Tibial nerve (tissue), 4 donors: Measurements from ENCODE around the gene PPFIBP2. TPM values are rescaled to one million over a fixed set of nuclear protein-coding genes. Genes with fewer than 3 reads are reported as not detected.

Source experiments
- DNase-seq, 2 donors: peaks; one replicate each; pipeline ENCODE4 v3.0.0-alpha.2; 2019; ENCODE audit warnings: low spot score in 2 of 2
- H3K27ac ChIP-seq, 4 donors: fragments of 200-600 bp; sonication (generic) in 3 of 4; one replicate each; pipeline ENCODE4 v1.5.1; 2017 to 2019; ENCODE audit warnings: mild to moderate bottlenecking in 1 of 4
- H3K27me3 ChIP-seq, 2 donors: fragments of 200-600 bp; sonication (generic) in 1 of 2; one replicate each; pipeline versions ENCODE4 v1.5.1 to v1.6.0; 2017 to 2019
- H3K36me3 ChIP-seq, 3 donors: fragments of 200-600 bp; sonication (generic); one replicate each; pipeline ENCODE4 v1.5.1; 2018 to 2019
- H3K4me1 ChIP-seq, 4 donors: fragments of 200-600 bp; sonication (generic) in 3 of 4; one replicate each; pipeline ENCODE4 v1.5.1; 2017 to 2019
- H3K4me3 ChIP-seq, 4 donors: fragments of 200-600 bp; sonication (generic) in 3 of 4; one replicate each; pipeline ENCODE4 v1.5.1; 2017 to 2019; ENCODE audit warnings: mild to moderate bottlenecking in 1 of 4, moderate library complexity in 1 of 4
- H3K9me3 ChIP-seq, 4 donors: fragments of 200-600 bp; sonication (generic) in 3 of 4; one replicate each; pipeline ENCODE4 v1.5.1; 2017 to 2019
- CTCF ChIP-seq, 5 experiments: fragments of 200-600 bp in 3 of 5; fragments of 450-650 bp in 2 of 5; sonication (generic) in 3 of 5; IDR thresholded peaks; one replicate each; pipeline ENCODE4 v1.5.1; 2016 to 2019; ENCODE audit warnings: antibody characterized with exemption in 5 of 5, mild to moderate bottlenecking in 3 of 5, moderate library complexity in 2 of 5
- EP300 ChIP-seq, 2 donors: sonication (generic); formaldehyde crosslinking; IDR thresholded peaks; one replicate each; pipeline ENCODE4 v1.6.1; 2017; ENCODE audit warnings: antibody characterized with exemption in 2 of 2, mild to moderate bottlenecking in 1 of 2
- POLR2A ChIP-seq, 2 donors: fragments of 450-650 bp; IDR thresholded peaks; one replicate each; pipeline ENCODE4 v1.6.1; 2017; ENCODE audit warnings: antibody characterized with exemption in 2 of 2, mild to moderate bottlenecking in 2 of 2, moderate library complexity in 2 of 2
- WGBS, 2 donors: methylation state at CpG; one replicate each; pipeline ENCODE4 v1.1.5; 2018; 5-methylcytosine and 5-hydroxymethylcytosine counted together
- total RNA-seq, 4 donors: library from RNA; depleted of rRNA; stranded (reverse); fragments of >200 nt; gene quantifications; one replicate each; pipeline ENCODE4 v1.1.0, GENCODE V29; 2016

Gene PPFIBP2
- total RNA-seq, 4 donors from 2014 or later, result 19.8 to 110 (median 29.2) TPM

- H3K27me3 ChIP-seq, result no peaks in the 10 kb centered on the region
- TF ChIP-seq CTCF (IDR thresholded peaks at IDR 0.05), result no peak
- no peak for TF ChIP-seq EP300 (IDR thresholded peaks at IDR 0.05)
- no peak for TF ChIP-seq POLR2A (IDR thresholded peaks at IDR 0.05)
- WGBS, 2 donors, result 87 to 88% methylated on average over 8 of the region's 8 CpGs
- no peak for DNase-seq
- no peak overlapping the region for H3K4me3 ChIP-seq
- H3K27ac ChIP-seq, result no peak overlapping the region
- H3K9me3 ChIP-seq, result no peaks in the 10 kb centered on the region
- H3K36me3 ChIP-seq, result no peaks in the 10 kb centered on the region
- peaks cover 0 to 18% (median 11%) of the 10 kb centered on the region in 4 donors for H3K4me1 ChIP-seq
These were observed 19.6 kb downstream of the PPFIBP2 start for GRCh38 chr11:7533199-7534041.

- Histone ChIP-seq H3K4me3 (no peak overlapping the region), H3K4me1 (peaks cover 0 to 23% (median 13%) of the 10 kb centered on the region in 4 donors), H3K9me3 (no peaks in the 10 kb centered on the region), H3K27me3 (no peaks in the 10 kb centered on the region), H3K27ac (no peak overlapping the region), H3K36me3 (no peaks in the 10 kb centered on the region)
- TF ChIP-seq EP300 (IDR thresholded peaks at IDR 0.05), result no peak
- no peak for TF ChIP-seq CTCF (IDR thresholded peaks at IDR 0.05)
- TF ChIP-seq POLR2A (IDR thresholded peaks at IDR 0.05), result no peak
- no peak for DNase-seq
These were observed 20.2 kb downstream of the PPFIBP2 start for GRCh38 chr11:7534042-7534378.

GRCh38 chr11:7536100-7536499 is 22.3 kb downstream of the PPFIBP2 start:
- Histone ChIP-seq H3K27ac (no peak overlapping the region), H3K4me3 (no peak overlapping the region), H3K27me3 (no peaks in the 10 kb centered on the region), H3K9me3 (no peaks in the 10 kb centered on the region), H3K4me1 (peaks cover 0 to 19% (median 8%) of the 10 kb centered on the region in 4 donors), H3K36me3 (no peaks in the 10 kb centered on the region)
- TF ChIP-seq CTCF (IDR thresholded peaks at IDR 0.05) (peak in 2 of 5 experiments; percentile 13 to 18), POLR2A (IDR thresholded peaks at IDR 0.05) (no peak)
- no peak for DNase-seq
- WGBS, 2 donors, result 27 to 32% methylated on average over 8 of the region's 8 CpGs

GRCh38 chr11:7537265-7537664 is 23.5 kb downstream of the PPFIBP2 start:
- Histone ChIP-seq H3K9me3 (no peaks in the 10 kb centered on the region), H3K27ac (peak overlapping the region in 2 of 4 donors; percentile 30 to 52), H3K4me1 (peaks cover 0 to 18% (median 7%) of the 10 kb centered on the region in 4 donors), H3K27me3 (no peaks in the 10 kb centered on the region), H3K4me3 (no peak overlapping the region), H3K36me3 (no peaks in the 10 kb centered on the region)
- no peak for TF ChIP-seq POLR2A (IDR thresholded peaks at IDR 0.05)
- no peak for TF ChIP-seq EP300 (IDR thresholded peaks at IDR 0.05)
- WGBS, 2 donors, result 72 to 86% methylated on average over 6 of the region's 6 CpGs
- DNase-seq, result no peak

GRCh38 chr11:7538031-7538430 is 24.2 kb downstream of the PPFIBP2 start:
- no peaks in the 10 kb centered on the region for H3K36me3 ChIP-seq
- DNase-seq, result peak; percentile 21 to 58
- peaks cover 0 to 18% (median 7%) of the 10 kb centered on the region in 4 donors for H3K4me1 ChIP-seq
- TF ChIP-seq POLR2A (IDR thresholded peaks at IDR 0.05) (no peak), CTCF (IDR thresholded peaks at IDR 0.05) (peak in 1 of 5 experiments; percentile 14), EP300 (IDR thresholded peaks at IDR 0.05) (no peak)
- no peaks in the 10 kb centered on the region for H3K9me3 ChIP-seq
- H3K4me3 ChIP-seq, result no peak overlapping the region
- H3K27me3 ChIP-seq, result no peaks in the 10 kb centered on the region
- 61 to 66% methylated on average over 8 of the region's 8 CpGs for WGBS, 2 donors
- peak overlapping the region in 3 of 4 donors; percentile 29 to 52 (median 52) for H3K27ac ChIP-seq
